Astrocyte of the spinal cord (primary cell): ENCODE data around the gene ZP1.

Experiments
- DNase-seq: peaks from one replicate; pipeline ENCODE4 v3.0.0; 2011; ENCODE audit warnings: low read depth, low spot score
- H3K4me3 ChIP-seq: 2 replicates; pipeline ENCODE4 v1.5.1; 2011; ENCODE audit warnings: low read depth, mild to moderate bottlenecking, low read length, moderate library complexity
- in situ Hi-C: cut with HindIII; loops from 2 replicates; pipeline ENCODE4 v1.10.0; 2017; ENCODE audit warnings: low sequenced_read_pairs
- TF ChIP-seq, protein P1 (sequence below): IDR thresholded peaks from 2 replicates; pipeline ENCODE4 v1.5.1; 2012; ENCODE audit warnings: low read depth, mild to moderate bottlenecking, low read length, inconsistent platforms

Gene ZP1

DNA sequence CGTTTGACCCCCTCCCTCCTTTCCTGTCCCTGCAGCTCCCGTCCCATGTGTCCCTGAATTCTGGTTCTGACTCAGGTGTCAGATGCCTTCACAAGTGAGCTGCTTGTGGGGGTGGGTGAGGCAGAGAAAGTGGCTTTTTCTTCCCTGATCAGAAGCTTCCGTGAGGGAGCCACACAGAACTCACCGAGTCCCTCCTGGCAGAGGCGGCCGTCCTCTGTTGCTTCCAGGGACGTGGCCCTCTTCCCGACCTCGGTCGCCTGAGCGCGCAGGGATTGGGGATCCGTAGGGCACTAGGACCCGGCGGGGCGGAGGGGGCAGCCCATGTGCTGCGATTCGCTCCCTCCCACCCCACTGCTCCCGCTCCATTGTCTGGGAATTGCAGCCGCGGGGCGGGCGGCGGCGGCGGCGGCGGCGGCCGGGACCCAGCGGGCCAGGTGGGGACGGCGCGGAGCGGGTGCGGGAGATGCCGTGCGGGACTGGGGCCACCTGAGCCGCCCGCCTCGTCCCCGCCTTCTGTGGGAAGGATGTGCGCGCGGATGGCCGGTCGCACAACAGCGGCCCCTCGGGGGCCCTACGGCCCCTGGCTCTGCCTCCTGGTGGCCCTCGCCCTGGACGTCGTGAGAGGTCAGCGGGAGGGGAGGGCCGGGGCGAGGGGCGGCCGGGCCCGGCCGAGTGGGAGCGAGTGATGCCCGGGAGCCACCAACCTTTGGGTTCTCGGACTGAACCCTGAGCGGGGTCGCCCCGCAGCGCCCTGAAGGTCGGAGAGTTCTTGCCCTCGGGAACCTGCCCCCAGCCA lies 57.0 kb downstream of the ZP1 start, which contains the start of gene TMEM132A:
TMEM132A (plus strand) TSS at position 351 of the 796 bp plus-strand sequence; CDS start at position 525, 174 bp downstream.
- in situ Hi-C loops = no loop called here
- H3K4me3 ChIP-seq = peak within 1 kb of the TSS; percentile 66
- TF ChIP-seq, protein P1, sequence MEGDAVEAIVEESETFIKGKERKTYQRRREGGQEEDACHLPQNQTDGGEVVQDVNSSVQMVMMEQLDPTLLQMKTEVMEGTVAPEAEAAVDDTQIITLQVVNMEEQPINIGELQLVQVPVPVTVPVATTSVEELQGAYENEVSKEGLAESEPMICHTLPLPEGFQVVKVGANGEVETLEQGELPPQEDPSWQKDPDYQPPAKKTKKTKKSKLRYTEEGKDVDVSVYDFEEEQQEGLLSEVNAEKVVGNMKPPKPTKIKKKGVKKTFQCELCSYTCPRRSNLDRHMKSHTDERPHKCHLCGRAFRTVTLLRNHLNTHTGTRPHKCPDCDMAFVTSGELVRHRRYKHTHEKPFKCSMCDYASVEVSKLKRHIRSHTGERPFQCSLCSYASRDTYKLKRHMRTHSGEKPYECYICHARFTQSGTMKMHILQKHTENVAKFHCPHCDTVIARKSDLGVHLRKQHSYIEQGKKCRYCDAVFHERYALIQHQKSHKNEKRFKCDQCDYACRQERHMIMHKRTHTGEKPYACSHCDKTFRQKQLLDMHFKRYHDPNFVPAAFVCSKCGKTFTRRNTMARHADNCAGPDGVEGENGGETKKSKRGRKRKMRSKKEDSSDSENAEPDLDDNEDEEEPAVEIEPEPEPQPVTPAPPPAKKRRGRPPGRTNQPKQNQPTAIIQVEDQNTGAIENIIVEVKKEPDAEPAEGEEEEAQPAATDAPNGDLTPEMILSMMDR = no peak
- peak; percentile 58 for DNase-seq
